ENCODE results near the gene TSPAN3. TPM values are rescaled to one million over a fixed set of nuclear protein-coding genes. Genes with fewer than 3 reads are reported as not detected.

TSPAN3 gene
- total and polyA plus RNA-seq, 2 donors (not counting 3 experiments of a cell fraction or from before 2014, with no cell fraction given), result 215 to 606 TPM

DNA sequence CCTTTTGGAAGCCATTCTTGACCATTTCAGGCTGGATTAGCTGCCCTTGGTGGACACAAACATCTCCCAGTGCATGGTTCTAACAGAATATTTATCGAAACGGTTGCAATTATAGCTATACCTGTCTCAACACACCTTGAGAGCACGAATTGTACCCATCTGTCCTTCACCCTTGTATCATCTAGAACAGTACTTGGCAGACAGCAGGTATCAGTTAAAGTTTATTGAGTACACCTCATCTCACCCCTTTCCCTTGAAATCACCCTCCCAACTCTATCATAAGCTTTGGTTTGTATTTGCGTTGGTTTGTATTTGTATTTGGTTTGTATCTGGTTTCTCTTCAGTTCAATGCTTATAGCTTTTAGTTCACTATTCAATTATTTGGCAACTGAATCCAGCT lies 12.4 kb downstream of the TSPAN3 start:
- Histone ChIP-seq H3K79me2 (ENCODE audit: control insufficient read depth, insufficient read depth, low read length) (peaks cover 66% of the 10 kb centered on the region), H2AFZ (ENCODE audit: low read depth, low read length) (no peak overlapping the region), H3K4me1 (ENCODE audit: control insufficient read depth, extremely low read depth, insufficient read depth, low read length) (peaks cover 20% of the 10 kb centered on the region), H3K36me3 (ENCODE audit: control insufficient read depth in 2 of 2, extremely low read depth in 1 of 2, insufficient read depth in 2 of 2, low read length in 2 of 2) (peaks cover 0 to 2% of the 10 kb centered on the region in 2 experiments), H4K20me1 (replicated peaks; ENCODE audit: control insufficient read depth, extremely low read depth, insufficient read depth, low read length) (peaks cover 3% of the 10 kb centered on the region), H3K4me3 (replicated peaks in 1 of 3; ENCODE audit: insufficient read depth in 1 of 3, low read depth in 1 of 3, low read length in 3 of 3) (no peak overlapping the region), H3K4me2 (ENCODE audit: insufficient read depth, low read length) (no peak overlapping the region), H3K9me3 (replicated peaks; ENCODE audit: control insufficient read depth, insufficient read depth, low read length) (no peaks in the 10 kb centered on the region), H3K27ac (ENCODE audit: insufficient read depth, low read depth, low read length) (no peak overlapping the region), H3K9ac (replicated peaks; ENCODE audit: extremely low read depth, insufficient read depth, low read length) (no peak overlapping the region), H3K9me1 (replicated peaks; ENCODE audit: control insufficient read depth, extremely low read depth, insufficient read depth, low read length) (no peaks in the 10 kb centered on the region), H3K27me3 (ENCODE audit: control insufficient read depth in 2 of 2, insufficient read depth in 2 of 2, low read length in 2 of 2) (no peaks in the 10 kb centered on the region)
- FAIRE-seq (no peak), DNase-seq (ENCODE audit: low read depth, low spot score) (no peak)
- TF ChIP-seq POLR2AphosphoS5 (IDR thresholded peaks at IDR 0.05; ENCODE audit: insufficient read depth, low read depth, low read length) (no peak), GATA2 (IDR thresholded peaks at IDR 0.05; ENCODE audit: insufficient read depth, insufficient read length, low read depth, low read length) (no peak), FOS (IDR thresholded peaks at IDR 0.05; ENCODE audit: borderline replicate concordance, insufficient read depth, low read length) (no peak), POLR2A (IDR thresholded peaks at IDR 0.05; ENCODE audit: low read depth, low read length) (no peak), JUN (IDR thresholded peaks at IDR 0.05; ENCODE audit: borderline replicate concordance, insufficient read depth, insufficient read length, low read depth) (no peak), EZH2 (IDR thresholded peaks at IDR 0.05; ENCODE audit: borderline replicate concordance, low read depth, low read length, severe bottlenecking) (no peak), MYC (IDR thresholded peaks at IDR 0.05; ENCODE audit: low read depth, low read length) (no peak)
- TF ChIP-seq, protein P1, sequence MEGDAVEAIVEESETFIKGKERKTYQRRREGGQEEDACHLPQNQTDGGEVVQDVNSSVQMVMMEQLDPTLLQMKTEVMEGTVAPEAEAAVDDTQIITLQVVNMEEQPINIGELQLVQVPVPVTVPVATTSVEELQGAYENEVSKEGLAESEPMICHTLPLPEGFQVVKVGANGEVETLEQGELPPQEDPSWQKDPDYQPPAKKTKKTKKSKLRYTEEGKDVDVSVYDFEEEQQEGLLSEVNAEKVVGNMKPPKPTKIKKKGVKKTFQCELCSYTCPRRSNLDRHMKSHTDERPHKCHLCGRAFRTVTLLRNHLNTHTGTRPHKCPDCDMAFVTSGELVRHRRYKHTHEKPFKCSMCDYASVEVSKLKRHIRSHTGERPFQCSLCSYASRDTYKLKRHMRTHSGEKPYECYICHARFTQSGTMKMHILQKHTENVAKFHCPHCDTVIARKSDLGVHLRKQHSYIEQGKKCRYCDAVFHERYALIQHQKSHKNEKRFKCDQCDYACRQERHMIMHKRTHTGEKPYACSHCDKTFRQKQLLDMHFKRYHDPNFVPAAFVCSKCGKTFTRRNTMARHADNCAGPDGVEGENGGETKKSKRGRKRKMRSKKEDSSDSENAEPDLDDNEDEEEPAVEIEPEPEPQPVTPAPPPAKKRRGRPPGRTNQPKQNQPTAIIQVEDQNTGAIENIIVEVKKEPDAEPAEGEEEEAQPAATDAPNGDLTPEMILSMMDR (IDR thresholded peaks at IDR 0.05; ENCODE audit: extremely low read depth in 1 of 2, insufficient read depth in 1 of 2, low read depth in 1 of 2, low read length in 2 of 2), result no peak
- TF ChIP-seq, protein P2, sequence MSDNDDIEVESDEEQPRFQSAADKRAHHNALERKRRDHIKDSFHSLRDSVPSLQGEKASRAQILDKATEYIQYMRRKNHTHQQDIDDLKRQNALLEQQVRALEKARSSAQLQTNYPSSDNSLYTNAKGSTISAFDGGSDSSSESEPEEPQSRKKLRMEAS (IDR thresholded peaks at IDR 0.05; ENCODE audit: insufficient read depth, insufficient read length), result no peak
- BruUV-seq (replicated peaks), result no TSS peak
- CTCF ChIA-PET, result interaction anchor here (1.7 to 4.1 kb wide), 2 partner anchors 9 to 23 kb away, joined by 6 to 18 read pairs; no protein-coding TSS in a partner anchor
- intact Hi-C loops (cut with micrococcal nuclease) (no loop called here), dilution Hi-C loops (cut with MboI; ENCODE audit: extremely low pct_ligation_motif_present, low sequenced_read_pairs) (no loop called here)
- POLR2A ChIA-PET, result no interaction called here

All from endothelial cell of umbilical vein (primary cell).